DND-41 (cell line): ENCODE data around the gene DENND2A.
"Not testable (repeated sequence)": the region's sequence is repeated elsewhere in the genome, so short reads cannot be mapped to it uniquely, and the experiment has no call there.

ENCODE experiments used
- ATAC-seq: fragments of 200-7000 bp; cut with Tn5 transposase; 3 replicates; pipeline ENCODE4 v1.9.1; 2021; ENCODE audit warnings: low read depth; ENCODE audit not compliant: insufficient read depth
- DNase-seq: peaks from one replicate; pipeline ENCODE4 v3.0.0-alpha.2; 2020
- H2AFZ ChIP-seq: 2 replicates; pipeline ENCODE4 v1.6.0; 2012; ENCODE audit warnings: low read depth, low read length
- H3K27ac ChIP-seq: 2 replicates; pipeline ENCODE4 v1.5.1; 2012; ENCODE audit warnings: low read length, inconsistent platforms
- H3K27me3 ChIP-seq: fragments of 200-600 bp; sonication (generic); 2 replicates; pipeline ENCODE4 v1.6.0; 2012; ENCODE audit warnings: low read length, mild to moderate bottlenecking, inconsistent platforms; ENCODE audit not compliant: insufficient read depth, poor library complexity
- H3K36me3 ChIP-seq: 2 replicates; pipeline ENCODE4 v1.5.1; 2012; ENCODE audit warnings: low read length, inconsistent platforms; ENCODE audit not compliant: insufficient read depth
- H3K4me1 ChIP-seq: 2 replicates; pipeline ENCODE4 v1.5.1; 2012; ENCODE audit warnings: mild to moderate bottlenecking, low read length; ENCODE audit not compliant: insufficient read depth
- H3K4me2 ChIP-seq: 2 replicates; pipeline ENCODE4 v1.6.0; 2012; ENCODE audit warnings: mild to moderate bottlenecking, moderate library complexity, low read length, inconsistent platforms; ENCODE audit not compliant: insufficient read depth
- H3K4me3 ChIP-seq, 2 experiments: fragments of 200-600 bp in 1 of 2; shearing (Covaris generic) in 1 of 2; 2 replicates each; pipeline ENCODE4 v1.5.1; 2012 to 2016; ENCODE audit warnings: inconsistent platforms in 2 of 2, low read length in 2 of 2, mild to moderate bottlenecking in 2 of 2, low read depth in 1 of 2, moderate library complexity in 1 of 2
- H3K79me2 ChIP-seq: 2 replicates; pipeline ENCODE4 v1.6.0; 2012; ENCODE audit warnings: low read length, inconsistent platforms; ENCODE audit not compliant: insufficient read depth
- H3K9ac ChIP-seq: 2 replicates; pipeline ENCODE4 v1.6.0; 2012; ENCODE audit warnings: low read depth, mild to moderate bottlenecking, inconsistent platforms, low read length, moderate library complexity
- H3K9me3 ChIP-seq: 2 replicates; pipeline ENCODE4 v1.5.1; 2012; ENCODE audit warnings: low read length, moderate library complexity, mild to moderate bottlenecking, inconsistent platforms; ENCODE audit not compliant: insufficient read depth, severe bottlenecking
- H4K20me1 ChIP-seq: 2 replicates; pipeline ENCODE4 v1.6.0; 2012; ENCODE audit warnings: low read length; ENCODE audit not compliant: insufficient read depth
- EZH2 ChIP-seq: IDR thresholded peaks from 3 replicates; pipeline ENCODE4 v1.6.1; 2012; ENCODE audit warnings: borderline replicate concordance, low read depth, mild to moderate bottlenecking, moderate library complexity, low read length, inconsistent platforms; ENCODE audit not compliant: severe bottlenecking
- TF ChIP-seq, protein P1 (sequence below): IDR thresholded peaks from 2 replicates; pipeline ENCODE4 v1.5.1; 2012; ENCODE audit warnings: borderline replicate concordance, low read length, moderate library complexity, mild to moderate bottlenecking; ENCODE audit not compliant: poor library complexity, severe bottlenecking; ENCODE audit errors: extremely low read depth

DENND2A gene

DNA sequence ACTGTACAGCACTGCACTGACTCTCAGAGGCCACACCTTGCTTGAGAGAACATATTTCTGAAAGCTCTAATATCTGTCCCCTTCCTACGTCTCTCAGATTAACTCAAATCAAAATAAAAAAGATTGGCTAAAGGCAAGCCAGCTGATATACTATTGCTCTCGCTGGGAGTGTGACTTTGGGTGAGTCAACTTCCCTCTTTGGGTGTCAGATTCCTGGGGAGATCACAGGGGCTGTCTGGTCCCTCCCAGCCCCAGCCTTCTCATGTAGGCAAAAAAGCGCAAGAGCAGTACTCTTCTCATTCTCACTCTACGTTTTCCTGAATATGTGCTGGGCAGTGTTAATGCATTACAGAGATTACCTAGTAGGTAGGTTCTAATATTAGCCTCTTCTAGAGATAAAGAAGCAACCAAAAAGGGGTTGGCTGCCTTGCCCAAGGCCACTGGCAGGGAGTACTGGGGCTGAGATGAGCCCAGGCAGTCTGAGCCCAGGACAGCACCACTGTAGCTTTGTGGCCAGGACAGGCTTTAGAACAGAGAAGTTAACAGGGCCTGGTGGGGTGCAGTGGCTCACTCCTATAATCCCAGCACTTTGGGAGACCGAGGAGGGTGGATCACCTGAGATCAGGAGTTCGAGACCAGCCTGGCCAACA is 9.1 kb upstream of the DENND2A start:
- ATAC-seq (no peak), DNase-seq (no peak)
- Histone ChIP-seq H3K9me3 (no peaks in the 10 kb centered on the region), H3K27ac (no peak overlapping the region), H3K4me2 (no peak overlapping the region), H3K4me3 (no peak overlapping the region), H3K27me3 (no peaks in the 10 kb centered on the region), H3K9ac (no peak overlapping the region), H2AFZ (no peak overlapping the region), H3K4me1 (peaks cover 5% of the 10 kb centered on the region), H3K36me3 (no peaks in the 10 kb centered on the region), H4K20me1 (no peaks in the 10 kb centered on the region), H3K79me2 (no peaks in the 10 kb centered on the region)
- no peak for TF ChIP-seq EZH2
- TF ChIP-seq, protein P1, sequence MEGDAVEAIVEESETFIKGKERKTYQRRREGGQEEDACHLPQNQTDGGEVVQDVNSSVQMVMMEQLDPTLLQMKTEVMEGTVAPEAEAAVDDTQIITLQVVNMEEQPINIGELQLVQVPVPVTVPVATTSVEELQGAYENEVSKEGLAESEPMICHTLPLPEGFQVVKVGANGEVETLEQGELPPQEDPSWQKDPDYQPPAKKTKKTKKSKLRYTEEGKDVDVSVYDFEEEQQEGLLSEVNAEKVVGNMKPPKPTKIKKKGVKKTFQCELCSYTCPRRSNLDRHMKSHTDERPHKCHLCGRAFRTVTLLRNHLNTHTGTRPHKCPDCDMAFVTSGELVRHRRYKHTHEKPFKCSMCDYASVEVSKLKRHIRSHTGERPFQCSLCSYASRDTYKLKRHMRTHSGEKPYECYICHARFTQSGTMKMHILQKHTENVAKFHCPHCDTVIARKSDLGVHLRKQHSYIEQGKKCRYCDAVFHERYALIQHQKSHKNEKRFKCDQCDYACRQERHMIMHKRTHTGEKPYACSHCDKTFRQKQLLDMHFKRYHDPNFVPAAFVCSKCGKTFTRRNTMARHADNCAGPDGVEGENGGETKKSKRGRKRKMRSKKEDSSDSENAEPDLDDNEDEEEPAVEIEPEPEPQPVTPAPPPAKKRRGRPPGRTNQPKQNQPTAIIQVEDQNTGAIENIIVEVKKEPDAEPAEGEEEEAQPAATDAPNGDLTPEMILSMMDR = no peak

DNA sequence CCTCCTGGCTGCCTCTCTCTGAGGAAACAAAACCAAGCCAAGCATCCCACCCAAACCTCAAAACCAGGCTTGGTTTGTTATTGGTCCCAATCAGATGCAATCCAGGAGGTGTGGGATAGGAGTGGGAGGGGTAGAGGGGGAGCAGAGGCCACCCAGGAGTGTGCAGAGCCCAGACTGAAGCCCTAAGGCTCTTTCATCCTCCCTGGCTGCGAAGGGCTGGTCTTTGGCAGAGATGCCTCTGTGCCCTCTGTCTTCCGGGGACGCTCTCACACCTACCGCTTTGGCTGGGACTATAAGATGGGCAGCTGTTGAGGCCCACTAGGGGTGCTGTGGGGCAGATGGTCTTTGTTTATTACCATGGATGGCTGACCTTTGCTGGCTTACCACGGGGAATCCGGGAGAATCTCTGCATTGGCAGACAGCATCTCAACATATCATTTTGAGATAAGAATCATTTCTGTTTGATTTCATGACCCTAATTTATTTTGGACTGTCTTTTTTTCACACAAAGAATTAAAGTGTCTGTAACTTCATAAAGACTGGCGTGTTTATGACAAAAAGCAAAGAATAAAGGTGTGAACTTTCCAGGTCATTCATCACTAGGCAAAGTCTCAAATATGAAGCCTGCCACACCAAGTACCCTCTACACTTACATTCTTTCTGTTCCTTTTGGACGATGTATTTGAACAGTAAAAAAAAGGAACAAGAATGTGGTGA is 6.5 kb upstream of the DENND2A start:
- Histone ChIP-seq H3K4me1 (no peaks in the 10 kb centered on the region), H4K20me1 (no peaks in the 10 kb centered on the region), H3K27me3 (no peaks in the 10 kb centered on the region), H3K4me3 (no peak overlapping the region), H3K27ac (no peak overlapping the region), H2AFZ (no peak overlapping the region), H3K9me3 (no peaks in the 10 kb centered on the region), H3K9ac (no peak overlapping the region), H3K4me2 (no peak overlapping the region), H3K36me3 (no peaks in the 10 kb centered on the region), H3K79me2 (no peaks in the 10 kb centered on the region)
- DNase-seq = peak; percentile 13
- TF ChIP-seq, protein P1 = peak; percentile 50
- TF ChIP-seq EZH2 = no peak
- ATAC-seq = peak; percentile 71

DNA sequence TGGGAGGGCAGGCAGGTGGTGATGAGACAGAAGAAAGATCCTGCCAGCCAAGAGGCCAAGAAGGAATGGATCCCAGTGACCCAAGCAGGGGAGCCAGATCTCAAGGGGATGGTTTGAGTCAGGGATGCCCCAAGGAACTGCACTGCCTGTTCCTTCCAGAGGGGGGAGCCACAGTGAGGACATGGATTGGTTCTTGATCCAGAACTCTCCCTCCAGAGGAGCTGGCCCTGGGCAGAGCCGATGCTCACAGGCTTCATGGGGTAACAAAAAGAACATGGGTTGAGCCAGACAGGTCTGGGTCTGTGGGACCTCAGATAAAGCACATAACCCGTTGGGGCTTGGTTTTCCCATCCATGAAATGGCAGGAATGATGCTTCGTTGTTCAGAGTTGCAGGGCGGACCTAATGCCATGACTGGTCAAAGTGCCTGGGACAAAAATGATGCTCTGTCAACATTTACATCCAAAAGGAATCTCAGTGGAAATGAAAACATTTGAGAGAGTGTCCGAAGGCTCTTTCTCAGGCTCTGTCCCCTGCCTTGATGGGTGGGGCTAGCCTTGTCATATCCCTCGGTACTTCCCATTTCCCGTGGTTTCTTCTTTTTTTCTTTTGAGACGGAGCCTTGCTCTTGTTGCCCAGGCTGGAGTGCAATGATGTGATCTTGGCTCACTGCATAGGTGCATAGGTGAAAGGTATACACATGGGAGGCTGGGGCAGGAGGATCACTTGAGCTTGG is 4.7 kb upstream of the DENND2A start:
- no peak overlapping the region for H3K9ac ChIP-seq
- no peaks in the 10 kb centered on the region for H3K79me2 ChIP-seq
- TF ChIP-seq EZH2 = no peak
- TF ChIP-seq, protein P1 = peak; percentile 56
- no peaks in the 10 kb centered on the region for H3K36me3 ChIP-seq
- DNase-seq (no peak), ATAC-seq (no peak)
- no peaks in the 10 kb centered on the region for H3K9me3 ChIP-seq
- no peak overlapping the region for H3K4me3 ChIP-seq
- no peak overlapping the region for H2AFZ ChIP-seq
- no peak overlapping the region for H3K27ac ChIP-seq
- no peaks in the 10 kb centered on the region for H3K27me3 ChIP-seq
- no peaks in the 10 kb centered on the region for H4K20me1 ChIP-seq
- no peaks in the 10 kb centered on the region for H3K4me1 ChIP-seq
- no peak overlapping the region for H3K4me2 ChIP-seq

DNA sequence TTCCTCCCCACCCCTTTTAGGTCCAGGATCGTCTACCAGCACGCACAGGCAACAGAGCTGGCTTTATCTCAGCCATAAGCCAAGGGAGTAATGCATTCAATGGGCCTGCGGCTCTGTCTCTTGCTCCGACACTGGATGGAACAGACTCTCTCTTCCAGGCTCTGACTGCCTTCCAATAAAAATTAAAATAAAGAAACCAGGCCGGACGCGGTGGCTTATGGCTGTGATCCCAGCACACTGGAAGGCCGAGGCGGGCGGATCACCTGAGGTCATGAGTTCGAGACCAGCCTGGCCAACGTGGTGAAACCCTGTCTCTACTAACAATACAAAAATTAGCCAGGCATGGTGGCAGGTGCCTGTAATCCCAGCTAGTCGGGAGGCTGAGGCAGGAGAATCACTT is 4.1 kb upstream of the DENND2A start:
- not testable (repeated sequence) for H3K27ac ChIP-seq, H3K36me3 ChIP-seq, H3K27me3 ChIP-seq, ATAC-seq, H3K4me1 ChIP-seq, H2AFZ ChIP-seq, H4K20me1 ChIP-seq, H3K9ac ChIP-seq, DNase-seq, H3K4me3 ChIP-seq, H3K4me2 ChIP-seq, H3K9me3 ChIP-seq, H3K79me2 ChIP-seq
